ENCODE measurements around the gene TWIST1.

DNA sequence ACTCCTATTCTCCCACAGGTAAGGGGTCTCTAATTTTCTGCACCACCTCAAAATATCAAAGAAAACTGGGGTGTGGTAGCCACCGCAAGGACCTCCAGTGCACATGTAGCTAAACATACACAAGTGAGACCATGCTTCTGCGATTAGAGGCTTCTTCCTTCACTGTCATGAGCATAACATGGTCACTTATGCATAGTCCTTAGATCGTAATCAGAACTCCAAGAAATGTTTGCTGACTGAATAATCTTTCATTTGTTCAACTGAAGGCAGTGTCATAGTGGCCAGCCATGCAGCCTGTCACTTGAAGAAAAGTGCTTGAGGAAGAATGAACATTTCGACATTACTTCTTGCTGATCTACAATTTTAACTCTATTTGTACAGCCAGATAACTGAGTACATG, 14.6 kb downstream of the TWIST1 start:
- TF ChIP-seq ZNF274 (IDR thresholded peaks at IDR 0.05; ENCODE audit: low read depth, low read length): no peak
- no peak for TF ChIP-seq YY1 (IDR thresholded peaks at IDR 0.05; ENCODE audit: insufficient read depth, insufficient read length)

All from NT2/D1 (cell line).